LNCaP clone FGC (cell line): ENCODE results near the gene IHH.

ENCODE experiments used
- DNase-seq: peaks from one replicate; pipeline ENCODE4 v3.0.0-alpha.2; 2011; ENCODE audit warnings: low read depth
- H3K4me3 ChIP-seq: 2 replicates; pipeline ENCODE4 v1.5.1; 2011; ENCODE audit warnings: mild to moderate bottlenecking, low read depth, low read length, control low read depth
- CTCF ChIP-seq: IDR thresholded peaks from 2 replicates; pipeline ENCODE4 v1.5.1; 2012; ENCODE audit warnings: mild to moderate bottlenecking; ENCODE audit not compliant: control insufficient read depth, insufficient read depth; ENCODE audit errors: extremely low read depth

IHH gene

GRCh38 chr2:219078126-219078525 lies 17.4 kb upstream of the IHH start:
- H3K4me3 ChIP-seq, result no peak overlapping the region
- no peak for DNase-seq
- TF ChIP-seq CTCF, result no peak

- no peak for DNase-seq
- TF ChIP-seq CTCF, result no peak
- H3K4me3 ChIP-seq, result no peak overlapping the region
Observed at GRCh38 chr2:219076253-219076652, 15.5 kb upstream of the IHH start.

- no peak overlapping the region for H3K4me3 ChIP-seq
- TF ChIP-seq CTCF, result peak; percentile 76
- DNase-seq, result peak; percentile 34
Observed at GRCh38 chr2:219073413-219074129, 12.8 kb upstream of the IHH start.

- H3K4me3 ChIP-seq, result no peak overlapping the region
- no peak for TF ChIP-seq CTCF
- no peak for DNase-seq
Observed at GRCh38 chr2:219072741-219073250, 12.1 kb upstream of the IHH start.

GRCh38 chr2:219071131-219071816 lies 10.6 kb upstream of the IHH start:
- no peak for TF ChIP-seq CTCF
- no peak overlapping the region for H3K4me3 ChIP-seq
- no peak for DNase-seq

- DNase-seq, result no peak
- no peak overlapping the region for H3K4me3 ChIP-seq
- TF ChIP-seq CTCF, result no peak
Observed at GRCh38 chr2:219065484-219065883, 4.8 kb upstream of the IHH start.
